SK-N-SH (cell line): Measurements from ENCODE around the gene ADGRB2. TPM values are rescaled to one million over a fixed set of nuclear protein-coding genes. Genes with fewer than 3 reads are reported as not detected.

Experiments
- CTCF ChIA-PET: fragments of 300-600, 350-600 bp; formaldehyde crosslinking; extraction: SDS; loops from one replicate; lab custom pipeline; 2021; lab: Yijun Ruan, JAX
- POLR2A ChIA-PET: fragments of 350-600 bp; sonication (Branson Sonifier 250); formaldehyde crosslinking; extraction: SDS; loops from one replicate; lab custom pipeline; 2020; ENCODE audit warnings: antibody characterized with exemption, inconsistent platforms; lab: Yijun Ruan, JAX
- DNase-seq: peaks from one replicate; pipeline ENCODE4 v3.0.0; 2012
- H2AFZ ChIP-seq: fragments of 200-600 bp; sonication (generic); 2 replicates; pipeline ENCODE4 v1.8.1; 2016; ENCODE audit warnings: antibody characterized with exemption, mild to moderate bottlenecking, low read depth
- H3F3A ChIP-seq: fragments of 200-600 bp; sonication (generic); replicated peaks from 2 replicates; pipeline ENCODE3; 2016; ENCODE audit warnings: antibody characterized with exemption, mild to moderate bottlenecking; ENCODE audit not compliant: insufficient read depth
- H3K27ac ChIP-seq, 2 experiments: fragments of 200-500 bp in 1 of 2; fragments of 200-600 bp in 1 of 2; sonication (Bioruptor generic) in 1 of 2; sonication (generic), shearing (Covaris generic) in 1 of 2; 2 replicates each; pipeline versions ENCODE4 v1.5.1 to v1.6.1; 2014 to 2016; ENCODE audit warnings: low read depth in 2 of 2, inconsistent platforms in 1 of 2, low read length in 1 of 2, mild to moderate bottlenecking in 1 of 2, mixed read lengths in 1 of 2
- H3K27me3 ChIP-seq: fragments of 200-600 bp; sonication (generic), shearing (Covaris generic); 2 replicates; pipeline ENCODE4 v1.6.1; 2016; ENCODE audit warnings: mixed run types; ENCODE audit not compliant: insufficient read depth
- H3K36me3 ChIP-seq, 2 experiments: fragments of 200-500 bp in 1 of 2; fragments of 200-600 bp in 1 of 2; sonication (Bioruptor generic) in 1 of 2; sonication (generic) in 1 of 2; replicated peaks in 1 of 2; 2 replicates each; pipeline versions ENCODE3 to v1.5.1; 2014 to 2016; ENCODE audit warnings: low read length in 1 of 2, mild to moderate bottlenecking in 1 of 2; ENCODE audit not compliant: insufficient read depth in 2 of 2, control insufficient read depth in 1 of 2
- H3K4me1 ChIP-seq, 2 experiments: fragments of 200-500 bp in 1 of 2; fragments of 200-600 bp in 1 of 2; sonication (Bioruptor generic) in 1 of 2; sonication (generic), shearing (Covaris generic) in 1 of 2; 2 replicates each; pipeline versions ENCODE4 v1.5.1 to v1.6.1; 2014 to 2016; ENCODE audit warnings: low read depth in 1 of 2, low read length in 1 of 2, mixed run types in 1 of 2; ENCODE audit not compliant: insufficient read depth in 2 of 2, control insufficient read depth in 1 of 2
- H3K4me2 ChIP-seq: fragments of 200-600 bp; sonication (generic), shearing (Covaris generic); 2 replicates; pipeline ENCODE4 v1.6.1; 2017; ENCODE audit warnings: mixed run types
- H3K4me3 ChIP-seq, 2 experiments: fragments of 200-500 bp in 1 of 2; fragments of 200-600 bp in 1 of 2; sonication (Bioruptor generic) in 1 of 2; sonication (generic), shearing (Covaris generic) in 1 of 2; 2 replicates each; pipeline versions ENCODE4 v1.5.1 to v1.8.1; 2014 to 2016; ENCODE audit warnings: low read depth in 2 of 2, inconsistent platforms in 1 of 2, low read length in 1 of 2, mild to moderate bottlenecking in 1 of 2, mixed read lengths in 1 of 2, moderate library complexity in 1 of 2
- H3K79me2 ChIP-seq: fragments of 200-600 bp; sonication (generic); 2 replicates; pipeline ENCODE4 v1.8.1; 2017; ENCODE audit warnings: mild to moderate bottlenecking; ENCODE audit not compliant: insufficient read depth
- H3K9ac ChIP-seq: fragments of 200-600 bp; sonication (generic); 2 replicates; pipeline ENCODE4 v1.6.1; 2017; ENCODE audit warnings: mixed run types
- H3K9me2 ChIP-seq: fragments of 200-600 bp; sonication (generic); 2 replicates; pipeline ENCODE4 v1.6.1; 2017; ENCODE audit warnings: mixed run types
- H3K9me3 ChIP-seq: fragments of 200-600 bp; sonication (generic); 2 replicates; pipeline ENCODE4 v1.6.1; 2017; ENCODE audit warnings: mixed run types, mild to moderate bottlenecking, moderate library complexity
- H4K20me1 ChIP-seq: fragments of 200-600 bp; sonication (generic); 2 replicates; pipeline ENCODE4 v1.6.1; 2017; ENCODE audit warnings: mild to moderate bottlenecking, mixed run types; ENCODE audit not compliant: insufficient read depth
- EP300 ChIP-seq, 2 experiments: IDR thresholded peaks; 2 replicates each; pipeline versions ENCODE4 v1.4.0 to v1.6.1; 2012; ENCODE audit warnings: borderline replicate concordance in 1 of 2, low read depth in 1 of 2, low read length in 1 of 2
- EZH2phosphoT487 ChIP-seq: fragments of 200-600 bp; sonication (generic); IDR thresholded peaks from 2 replicates; pipeline ENCODE4 v1.6.1; 2017; ENCODE audit warnings: low read depth, mixed run types, mild to moderate bottlenecking, antibody characterized with exemption, moderate library complexity, borderline replicate concordance
- FOSL2 ChIP-seq: IDR thresholded peaks from 2 replicates; pipeline ENCODE4 v1.4.0; 2012; ENCODE audit warnings: low read depth, mild to moderate bottlenecking, moderate library complexity, borderline replicate concordance
- GABPA ChIP-seq: IDR thresholded peaks from 2 replicates; pipeline ENCODE4 v1.4.0; 2012; ENCODE audit warnings: low read depth, mild to moderate bottlenecking
- JUND ChIP-seq: IDR thresholded peaks from 2 replicates; pipeline ENCODE4 v1.4.0; 2012
- MEF2A ChIP-seq: IDR thresholded peaks from 2 replicates; pipeline ENCODE4 v1.4.0; 2012; ENCODE audit warnings: low read depth, borderline replicate concordance
- RAD21 ChIP-seq: IDR thresholded peaks from 2 replicates; pipeline ENCODE4 v1.6.1; 2012; ENCODE audit warnings: mild to moderate bottlenecking, low read length
- RFX5 ChIP-seq: IDR thresholded peaks from 2 replicates; pipeline ENCODE4 v1.6.1; 2012; ENCODE audit warnings: mild to moderate bottlenecking, improper control_type of control experiment, low read length
- SIN3A ChIP-seq: IDR thresholded peaks from 2 replicates; pipeline ENCODE4 v1.6.1; 2012; ENCODE audit warnings: low read depth, mild to moderate bottlenecking, low read length, moderate library complexity, borderline replicate concordance
- SMC3 ChIP-seq: IDR thresholded peaks from 2 replicates; pipeline ENCODE4 v1.6.1; 2012; ENCODE audit warnings: low read depth, low read length, improper control_type of control experiment
- TCF12 ChIP-seq: IDR thresholded peaks from 2 replicates; pipeline ENCODE4 v1.4.0; 2012
- TEAD4 ChIP-seq: IDR thresholded peaks from 2 replicates; pipeline ENCODE4 v1.4.0; 2012; ENCODE audit warnings: mild to moderate bottlenecking, borderline replicate concordance; ENCODE audit not compliant: insufficient read depth
- YY1 ChIP-seq: IDR thresholded peaks from 2 replicates; pipeline ENCODE4 v1.4.0; 2012; ENCODE audit warnings: low read depth, mild to moderate bottlenecking
- WGBS: methylation state at CpG from one replicate; pipeline ENCODE4 v1.1.6; 2017; ENCODE audit warnings: low lambda C conversion rate; 5-methylcytosine and 5-hydroxymethylcytosine counted together
- polyA plus RNA-seq, 3 experiments: library from polyadenylated mRNA; depleted of rRNA; stranded (reverse); fragments of >200 nt; gene quantifications; 2 replicates each; pipeline ENCODE4 v1.2.3, GENCODE V29; 2012
- TF ChIP-seq, protein P1 (sequence below): IDR thresholded peaks from 2 replicates; pipeline ENCODE4 v1.4.0; 2012; ENCODE audit warnings: low read depth
- TF ChIP-seq, protein P2 (sequence below): IDR thresholded peaks from 2 replicates; pipeline ENCODE4 v1.6.1; 2012; ENCODE audit warnings: mild to moderate bottlenecking, low read depth, low read length, moderate library complexity
- TF ChIP-seq, protein P3 (sequence below): fragments of 150-350 bp; IDR thresholded peaks from 2 replicates; pipeline ENCODE4 v1.6.1; 2017; ENCODE audit warnings: antibody characterized with exemption, low read length, low read depth, borderline replicate concordance

ADGRB2 gene
- polyA plus RNA-seq, 1 of the 3 experiments (the other 2 are of a cell fraction): 13.0 TPM

DNA sequence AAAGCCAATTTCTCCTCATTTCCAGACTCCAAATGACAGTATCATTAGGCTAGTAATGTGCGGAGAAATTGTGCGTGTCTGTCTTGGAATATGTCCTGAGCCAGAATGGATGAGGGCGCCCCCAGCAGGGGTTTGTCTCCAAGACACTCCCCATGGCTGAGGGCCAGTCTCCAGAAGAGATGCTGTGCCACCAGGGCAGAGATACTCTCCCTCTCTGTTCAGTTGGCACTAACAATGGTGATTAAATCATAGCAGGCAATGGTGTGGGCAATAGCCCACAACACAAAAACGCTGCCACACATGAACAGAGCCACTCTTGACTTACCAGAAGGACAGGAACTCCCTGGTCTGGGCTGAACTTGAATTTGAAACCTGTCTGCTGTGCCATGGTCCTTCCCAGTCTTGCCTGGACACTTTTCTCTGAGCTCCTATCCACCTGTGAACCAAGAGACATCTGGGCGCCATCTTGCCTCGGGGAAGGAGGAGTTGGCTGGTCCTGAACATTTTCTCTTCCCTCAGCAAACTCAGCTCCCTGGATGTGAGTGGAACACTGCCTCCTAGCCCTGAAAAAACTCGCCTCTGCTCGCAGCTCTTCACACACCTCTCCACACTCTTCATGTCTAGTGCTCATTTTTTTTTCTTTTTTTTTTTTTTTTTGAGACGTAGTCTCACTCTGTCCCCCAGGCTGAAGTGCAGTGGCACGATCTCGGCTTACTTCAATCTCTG is 14.8 kb upstream of the ADGRB2 start:
- Histone ChIP-seq H3K4me1 (peaks cover 21 to 72% of the 10 kb centered on the region in 2 experiments), H3K4me3 (no peak overlapping the region), H3F3A (no peaks in the 10 kb centered on the region), H3K9ac (no peak overlapping the region), H3K9me3 (no peaks in the 10 kb centered on the region), H4K20me1 (no peaks in the 10 kb centered on the region), H3K36me3 (no peaks in the 10 kb centered on the region), H3K79me2 (no peaks in the 10 kb centered on the region), H3K27me3 (no peaks in the 10 kb centered on the region), H3K4me2 (no peak overlapping the region), H2AFZ (no peak overlapping the region), H3K27ac (no peak overlapping the region), H3K9me2 (no peaks in the 10 kb centered on the region)
- no peak for TF ChIP-seq EP300 (IDR thresholded peaks at IDR 0.05; ENCODE audit: borderline replicate concordance in 1 of 2, low read depth in 1 of 2, low read length in 1 of 2)
- 0 out of 2 replicates have a peak, but pooled peaks have one; percentile 8 for TF ChIP-seq RAD21
- DNase-seq: no peak
- WGBS: 89% methylated on average over 10 of the region's 11 CpGs
- CTCF ChIA-PET: interaction anchor here (1.0 to 21.1 kb wide), 6 partner anchors 10 to 191 kb away, joined by 3 to 707 read pairs (median 3); partner anchors contain the start of gene ADGRB2
- POLR2A ChIA-PET: no interaction called here

DNA sequence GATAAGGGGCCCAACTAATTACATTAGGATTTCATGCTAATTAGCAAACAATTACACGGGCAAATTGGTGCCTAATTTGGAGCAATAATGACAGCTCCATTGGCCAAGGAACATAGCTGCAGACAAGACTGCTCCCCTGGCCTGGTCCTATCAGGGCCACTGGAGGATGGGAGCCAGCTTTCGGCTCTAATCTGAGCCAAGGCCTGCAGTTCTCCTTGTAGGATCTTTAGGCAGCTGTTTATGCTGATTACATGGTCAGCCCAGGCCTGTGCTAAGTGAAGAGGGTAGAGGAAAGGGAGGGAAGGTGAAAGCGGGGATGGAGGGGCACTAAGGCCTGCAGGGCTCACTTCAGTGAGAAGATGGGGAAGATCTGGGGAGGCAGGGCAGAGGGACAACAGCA is 12.4 kb upstream of the ADGRB2 start:
- H3K9ac ChIP-seq: no peak overlapping the region
- H3K4me2 ChIP-seq: no peak overlapping the region
- no peaks in the 10 kb centered on the region for H4K20me1 ChIP-seq
- no peak overlapping the region for H3K4me3 ChIP-seq
- peak overlapping the region in 1 of 2 experiments; percentile 78; a peak in 2 of 4 replicates for H3K27ac ChIP-seq
- H3K4me1 ChIP-seq: peaks cover 5 to 60% of the 10 kb centered on the region in 2 experiments; a peak in 3 of 4 replicates
- H3K79me2 ChIP-seq: no peaks in the 10 kb centered on the region
- no peaks in the 10 kb centered on the region for H3K9me2 ChIP-seq
- 71% methylated on average over 3 of the region's 3 CpGs for WGBS
- TF ChIP-seq RAD21 (no peak), YY1 (no peak), RFX5 (no peak), FOSL2 (no peak), GABPA (no peak), SIN3A (no peak), EP300 (IDR thresholded peaks at IDR 0.05; ENCODE audit: borderline replicate concordance in 1 of 2, low read depth in 1 of 2, low read length in 1 of 2) (no peak), TEAD4 (no peak), JUND (no peak), TCF12 (no peak), MEF2A (no peak), EZH2phosphoT487 (no peak), SMC3 (no peak)
- TF ChIP-seq, protein P1, sequence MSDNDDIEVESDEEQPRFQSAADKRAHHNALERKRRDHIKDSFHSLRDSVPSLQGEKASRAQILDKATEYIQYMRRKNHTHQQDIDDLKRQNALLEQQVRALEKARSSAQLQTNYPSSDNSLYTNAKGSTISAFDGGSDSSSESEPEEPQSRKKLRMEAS: no peak
- TF ChIP-seq, protein P2, sequence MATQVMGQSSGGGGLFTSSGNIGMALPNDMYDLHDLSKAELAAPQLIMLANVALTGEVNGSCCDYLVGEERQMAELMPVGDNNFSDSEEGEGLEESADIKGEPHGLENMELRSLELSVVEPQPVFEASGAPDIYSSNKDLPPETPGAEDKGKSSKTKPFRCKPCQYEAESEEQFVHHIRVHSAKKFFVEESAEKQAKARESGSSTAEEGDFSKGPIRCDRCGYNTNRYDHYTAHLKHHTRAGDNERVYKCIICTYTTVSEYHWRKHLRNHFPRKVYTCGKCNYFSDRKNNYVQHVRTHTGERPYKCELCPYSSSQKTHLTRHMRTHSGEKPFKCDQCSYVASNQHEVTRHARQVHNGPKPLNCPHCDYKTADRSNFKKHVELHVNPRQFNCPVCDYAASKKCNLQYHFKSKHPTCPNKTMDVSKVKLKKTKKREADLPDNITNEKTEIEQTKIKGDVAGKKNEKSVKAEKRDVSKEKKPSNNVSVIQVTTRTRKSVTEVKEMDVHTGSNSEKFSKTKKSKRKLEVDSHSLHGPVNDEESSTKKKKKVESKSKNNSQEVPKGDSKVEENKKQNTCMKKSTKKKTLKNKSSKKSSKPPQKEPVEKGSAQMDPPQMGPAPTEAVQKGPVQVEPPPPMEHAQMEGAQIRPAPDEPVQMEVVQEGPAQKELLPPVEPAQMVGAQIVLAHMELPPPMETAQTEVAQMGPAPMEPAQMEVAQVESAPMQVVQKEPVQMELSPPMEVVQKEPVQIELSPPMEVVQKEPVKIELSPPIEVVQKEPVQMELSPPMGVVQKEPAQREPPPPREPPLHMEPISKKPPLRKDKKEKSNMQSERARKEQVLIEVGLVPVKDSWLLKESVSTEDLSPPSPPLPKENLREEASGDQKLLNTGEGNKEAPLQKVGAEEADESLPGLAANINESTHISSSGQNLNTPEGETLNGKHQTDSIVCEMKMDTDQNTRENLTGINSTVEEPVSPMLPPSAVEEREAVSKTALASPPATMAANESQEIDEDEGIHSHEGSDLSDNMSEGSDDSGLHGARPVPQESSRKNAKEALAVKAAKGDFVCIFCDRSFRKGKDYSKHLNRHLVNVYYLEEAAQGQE: no peak
- TF ChIP-seq, protein P3, sequence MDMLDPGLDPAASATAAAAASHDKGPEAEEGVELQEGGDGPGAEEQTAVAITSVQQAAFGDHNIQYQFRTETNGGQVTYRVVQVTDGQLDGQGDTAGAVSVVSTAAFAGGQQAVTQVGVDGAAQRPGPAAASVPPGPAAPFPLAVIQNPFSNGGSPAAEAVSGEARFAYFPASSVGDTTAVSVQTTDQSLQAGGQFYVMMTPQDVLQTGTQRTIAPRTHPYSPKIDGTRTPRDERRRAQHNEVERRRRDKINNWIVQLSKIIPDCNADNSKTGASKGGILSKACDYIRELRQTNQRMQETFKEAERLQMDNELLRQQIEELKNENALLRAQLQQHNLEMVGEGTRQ: no peak
- no peaks in the 10 kb centered on the region for H3F3A ChIP-seq
- ChIA-PET POLR2A (interaction anchor here (0.6 to 2.4 kb wide), 4 partner anchors 8 to 267 kb away, joined by 3 to 11 read pairs (median 4); no protein-coding TSS in a partner anchor), CTCF (interaction anchor here (1.3 to 21.1 kb wide), 6 partner anchors 8 to 187 kb away, joined by 4 to 707 read pairs (median 8); partner anchors contain the start of genes ADGRB2 and PTP4A2)
- no peak for DNase-seq
- no peaks in the 10 kb centered on the region for H3K27me3 ChIP-seq
- H3K36me3 ChIP-seq: no peaks in the 10 kb centered on the region
- H3K9me3 ChIP-seq: no peaks in the 10 kb centered on the region
- H2AFZ ChIP-seq: no peak overlapping the region
